CD4-positive, alpha-beta T cell treated with Interleukin-10 for 1 hour (primary cell): ENCODE results near the gene LIMD2.

ENCODE experiments used
- DNase-seq: peaks from one replicate; pipeline ENCODE4 v3.0.0-alpha.2; 2020

LIMD2 gene

DNA sequence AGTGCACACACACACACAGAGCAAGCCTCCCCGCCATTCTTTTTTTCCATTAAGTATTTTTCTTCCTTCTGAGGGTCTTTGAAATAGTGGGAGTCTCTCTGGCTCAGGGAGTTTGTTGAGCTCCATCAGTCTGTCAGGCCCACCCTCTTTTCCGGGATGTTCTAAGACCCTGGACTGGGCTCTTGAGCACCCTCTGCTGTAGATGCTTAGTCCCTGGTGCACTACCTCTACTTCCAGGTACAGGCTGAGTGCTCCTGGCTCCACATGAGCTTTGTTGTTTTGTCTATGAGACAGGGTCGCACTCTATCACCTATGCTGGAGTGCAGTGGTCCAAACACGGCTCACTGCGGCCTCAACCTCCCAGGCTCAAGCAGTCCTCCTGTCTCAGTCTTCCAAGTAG lies 20.7 kb downstream of the LIMD2 start:
- DNase-seq: no peak

DNA sequence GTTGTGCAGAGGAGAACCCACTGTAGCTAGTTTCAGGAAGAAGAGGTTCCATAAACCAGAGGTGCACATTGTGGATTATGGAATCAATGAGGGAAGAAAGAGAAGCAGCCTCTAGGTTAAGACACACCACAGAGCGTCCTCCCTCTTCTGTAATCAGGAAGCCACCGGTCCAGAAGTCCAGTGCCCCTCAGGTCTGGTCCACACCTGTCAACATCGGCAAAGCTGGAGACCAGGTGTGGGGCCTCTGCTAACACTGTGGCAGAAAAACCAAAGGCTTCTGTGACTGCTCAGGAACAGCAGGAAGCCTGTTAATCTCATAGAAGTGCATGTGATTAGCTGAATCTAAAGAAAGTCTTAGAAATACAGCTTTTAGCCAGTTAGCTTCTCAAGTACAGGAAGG lies 23.3 kb downstream of the LIMD2 start:
- DNase-seq: no peak

- no peak for DNase-seq
Observed at GRCh38 chr17:63675607-63676546, 24.0 kb downstream of the LIMD2 start.

DNA sequence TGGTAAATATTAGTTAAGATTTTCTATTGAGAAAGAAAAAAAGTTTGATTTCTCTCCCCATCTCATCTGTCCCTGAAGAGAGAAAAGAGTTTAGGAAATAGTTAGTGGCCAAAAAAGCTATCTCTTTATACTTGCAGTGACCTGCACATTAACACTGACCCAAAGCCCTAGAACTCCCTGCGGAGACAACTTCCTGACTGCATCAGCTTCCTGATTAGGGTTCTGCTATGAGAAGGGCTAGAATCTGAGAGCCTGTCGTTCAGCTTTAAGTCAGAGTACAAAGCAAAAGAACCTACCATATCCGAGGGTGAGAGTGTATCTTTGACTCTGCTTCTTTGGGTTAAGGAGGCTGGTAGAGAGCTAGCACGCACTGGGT lies 24.7 kb downstream of the LIMD2 start:
- no peak for DNase-seq

- DNase-seq: no peak
Observed at GRCh38 chr17:63672856-63673255, 27.1 kb downstream of the LIMD2 start.

- DNase-seq: peak; percentile 8
Observed at GRCh38 chr17:63665527-63666214, 34.3 kb downstream of the LIMD2 start.

GRCh38 chr17:63659850-63660249 lies 40.1 kb downstream of the LIMD2 start:
- no peak for DNase-seq

GRCh38 chr17:63658366-63658765 lies 41.6 kb downstream of the LIMD2 start:
- DNase-seq: no peak

GRCh38 chr17:63657786-63658185 lies 42.1 kb downstream of the LIMD2 start:
- DNase-seq: no peak

- no peak for DNase-seq
Observed at GRCh38 chr17:63653050-63653449, 46.9 kb downstream of the LIMD2 start.

GRCh38 chr17:63652106-63652505 lies 47.8 kb downstream of the LIMD2 start:
- no peak for DNase-seq

GRCh38 chr17:63649813-63650212 lies 50.1 kb downstream of the LIMD2 start:
- DNase-seq: no peak

DNA sequence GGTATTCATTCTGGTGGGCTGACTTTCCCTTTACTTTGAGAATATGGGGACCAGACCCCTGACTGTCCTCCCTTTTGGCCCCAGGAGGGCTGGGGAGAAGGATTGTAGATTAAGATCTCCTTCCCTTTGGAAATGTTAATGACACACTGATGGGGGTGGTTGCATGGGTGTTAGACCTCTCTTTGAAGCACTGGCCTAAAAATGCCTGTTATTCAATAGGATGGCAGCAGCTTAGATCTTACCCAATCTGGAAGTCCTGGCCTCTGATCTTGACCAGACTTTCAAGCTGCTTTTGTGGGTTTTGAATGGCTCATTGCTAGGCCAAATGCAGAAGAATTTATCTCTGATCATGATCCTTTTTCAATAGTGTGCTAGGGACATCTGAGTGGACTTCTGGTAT lies 52.0 kb downstream of the LIMD2 start:
- no peak for DNase-seq

GRCh38 chr17:63647065-63647725 lies 52.7 kb downstream of the LIMD2 start:
- DNase-seq: no peak

GRCh38 chr17:63646488-63646806 lies 53.5 kb downstream of the LIMD2 start:
- DNase-seq: no peak
